Muscle layer of colon (tissue), 2 donors: ENCODE measurements around the gene XIST.

ENCODE experiments used
- H3K27ac ChIP-seq: one replicate; pipeline ENCODE4 v1.7.0; 2013; ENCODE audit warnings: low read depth, mild to moderate bottlenecking, low read length, moderate library complexity
- H3K27me3 ChIP-seq, 2 donors: one replicate each; pipeline ENCODE4 v1.7.0; 2013; ENCODE audit warnings: low read length in 2 of 2, mild to moderate bottlenecking in 2 of 2; ENCODE audit not compliant: insufficient read depth in 2 of 2, control insufficient read depth in 1 of 2
- H3K36me3 ChIP-seq: one replicate; pipeline ENCODE4 v1.7.0; 2013; ENCODE audit warnings: mild to moderate bottlenecking, low read length; ENCODE audit not compliant: insufficient read depth
- H3K4me1 ChIP-seq: one replicate; pipeline ENCODE4 v1.7.0; 2013; ENCODE audit warnings: mild to moderate bottlenecking, low read length; ENCODE audit not compliant: insufficient read depth
- H3K4me3 ChIP-seq, 2 donors: one replicate each; pipeline ENCODE4 v1.7.0; 2013; ENCODE audit warnings: low read length in 2 of 2, low read depth in 1 of 2, mild to moderate bottlenecking in 1 of 2, moderate library complexity in 1 of 2
- H3K9ac ChIP-seq: one replicate; pipeline ENCODE4 v1.7.0; 2013; ENCODE audit warnings: low read length
- H3K9me3 ChIP-seq: one replicate; pipeline ENCODE4 v1.7.0; 2013; ENCODE audit warnings: mild to moderate bottlenecking, low read length
- donor health status: abdominal sarcoma.
- donor health status: Adenocarcinoma of cecum.

Gene XIST

GRCh38 chrX:73838123-73838522, 14.4 kb downstream of the XIST start:
- Histone ChIP-seq H3K36me3 (no peaks in the 10 kb centered on the region), H3K27ac (no peak overlapping the region), H3K4me1 (peaks cover 10% of the 10 kb centered on the region), H3K9me3 (no peaks in the 10 kb centered on the region), H3K27me3 (no peaks in the 10 kb centered on the region), H3K4me3 (no peak overlapping the region), H3K9ac (no peak overlapping the region)

GRCh38 chrX:73836956-73837477, 15.5 kb downstream of the XIST start:
- no peak overlapping the region for H3K4me3 ChIP-seq
- no peak overlapping the region for H3K27ac ChIP-seq
- no peaks in the 10 kb centered on the region for H3K9me3 ChIP-seq
- no peaks in the 10 kb centered on the region for H3K36me3 ChIP-seq
- no peaks in the 10 kb centered on the region for H3K4me1 ChIP-seq
- no peak overlapping the region for H3K9ac ChIP-seq
- H3K27me3 ChIP-seq, result no peaks in the 10 kb centered on the region

- Histone ChIP-seq H3K4me3 (no peak overlapping the region), H3K9me3 (no peaks in the 10 kb centered on the region), H3K27me3 (no peaks in the 10 kb centered on the region), H3K36me3 (peaks cover 11% of the 10 kb centered on the region), H3K27ac (no peak overlapping the region), H3K4me1 (no peaks in the 10 kb centered on the region), H3K9ac (no peak overlapping the region)
Observed at GRCh38 chrX:73834219-73834618, 18.3 kb downstream of the XIST start.

GRCh38 chrX:73832319-73832718, 20.2 kb downstream of the XIST start:
- Histone ChIP-seq H3K4me1 (no peaks in the 10 kb centered on the region), H3K27me3 (no peaks in the 10 kb centered on the region), H3K9ac (no peak overlapping the region), H3K27ac (no peak overlapping the region), H3K4me3 (no peak overlapping the region), H3K36me3 (peaks cover 26% of the 10 kb centered on the region), H3K9me3 (no peaks in the 10 kb centered on the region)

GRCh38 chrX:73831500-73831899, 21.0 kb downstream of the XIST start:
- Histone ChIP-seq H3K27ac (no peak overlapping the region), H3K36me3 (peaks cover 31% of the 10 kb centered on the region), H3K4me1 (no peaks in the 10 kb centered on the region), H3K9ac (no peak overlapping the region), H3K4me3 (no peak overlapping the region), H3K9me3 (no peaks in the 10 kb centered on the region), H3K27me3 (no peaks in the 10 kb centered on the region)

GRCh38 chrX:73830489-73831414, 21.8 kb downstream of the XIST start:
- no peaks in the 10 kb centered on the region for H3K4me1 ChIP-seq
- H3K9ac ChIP-seq, result no peak overlapping the region
- no peak overlapping the region for H3K4me3 ChIP-seq
- no peaks in the 10 kb centered on the region for H3K9me3 ChIP-seq
- no peak overlapping the region for H3K27ac ChIP-seq
- H3K36me3 ChIP-seq, result peaks cover 39% of the 10 kb centered on the region
- no peaks in the 10 kb centered on the region for H3K27me3 ChIP-seq

GRCh38 chrX:73829890-73830466, 22.5 kb downstream of the XIST start:
- Histone ChIP-seq H3K27me3 (no peaks in the 10 kb centered on the region), H3K27ac (no peak overlapping the region), H3K9ac (no peak overlapping the region), H3K4me3 (no peak overlapping the region), H3K36me3 (peaks cover 45% of the 10 kb centered on the region), H3K4me1 (no peaks in the 10 kb centered on the region), H3K9me3 (no peaks in the 10 kb centered on the region)

- Histone ChIP-seq H3K36me3 (peaks cover 45% of the 10 kb centered on the region), H3K4me3 (no peak overlapping the region), H3K9ac (no peak overlapping the region), H3K27me3 (no peaks in the 10 kb centered on the region), H3K4me1 (no peaks in the 10 kb centered on the region), H3K9me3 (no peaks in the 10 kb centered on the region), H3K27ac (no peak overlapping the region)
Observed at GRCh38 chrX:73828080-73828720, 24.3 kb downstream of the XIST start.

GRCh38 chrX:73827406-73827805, 25.1 kb downstream of the XIST start:
- Histone ChIP-seq H3K9me3 (no peaks in the 10 kb centered on the region), H3K27ac (no peak overlapping the region), H3K4me3 (no peak overlapping the region), H3K4me1 (no peaks in the 10 kb centered on the region), H3K27me3 (no peaks in the 10 kb centered on the region), H3K36me3 (peaks cover 49% of the 10 kb centered on the region), H3K9ac (no peak overlapping the region)

- H3K36me3 ChIP-seq, result peaks cover 51% of the 10 kb centered on the region
Observed at GRCh38 chrX:73826996-73827395, 25.5 kb downstream of the XIST start.

GRCh38 chrX:73825569-73825968, 26.9 kb downstream of the XIST start:
- no peak overlapping the region for H3K9ac ChIP-seq
- H3K27ac ChIP-seq, result no peak overlapping the region
- peaks cover 45% of the 10 kb centered on the region for H3K36me3 ChIP-seq
- H3K4me3 ChIP-seq, result no peak overlapping the region
- no peaks in the 10 kb centered on the region for H3K9me3 ChIP-seq
- no peaks in the 10 kb centered on the region for H3K4me1 ChIP-seq
- no peaks in the 10 kb centered on the region for H3K27me3 ChIP-seq

More at GRCh38 chrX:73826996-73827395, 25.5 kb downstream of the XIST start:
- H3K4me3 ChIP-seq, result no peak overlapping the region
- no peak overlapping the region for H3K9ac ChIP-seq
- H3K27me3 ChIP-seq, result no peaks in the 10 kb centered on the region
- no peak overlapping the region for H3K27ac ChIP-seq
- no peaks in the 10 kb centered on the region for H3K4me1 ChIP-seq
- H3K9me3 ChIP-seq, result no peaks in the 10 kb centered on the region
